IPS-18a (cell line): ENCODE measurements around the gene UBAP1L.

Source experiments
- H3K27ac ChIP-seq: one replicate; pipeline ENCODE4 v1.5.1; 2013; ENCODE audit warnings: low read length
- H3K27me3 ChIP-seq: one replicate; pipeline ENCODE4 v1.6.1; 2013; ENCODE audit warnings: mild to moderate bottlenecking, low read length; ENCODE audit not compliant: control insufficient read depth, insufficient read depth
- H3K36me3 ChIP-seq: one replicate; pipeline ENCODE4 v1.6.1; 2013; ENCODE audit warnings: low read depth, low read length; ENCODE audit not compliant: control insufficient read depth
- H3K4me1 ChIP-seq: one replicate; pipeline ENCODE4 v1.6.1; 2013; ENCODE audit warnings: low read depth, low read length; ENCODE audit not compliant: control insufficient read depth
- H3K4me3 ChIP-seq: one replicate; pipeline ENCODE4 v1.5.1; 2013; ENCODE audit warnings: low read length
- H3K9ac ChIP-seq: one replicate; pipeline ENCODE4 v1.6.1; 2013; ENCODE audit warnings: mild to moderate bottlenecking, low read length, moderate library complexity
- H3K9me3 ChIP-seq: one replicate; pipeline ENCODE4 v1.6.1; 2013; ENCODE audit warnings: low read depth, low read length; ENCODE audit not compliant: control insufficient read depth

The UBAP1L gene

GRCh38 chr15:65068403-65068788, 46.6 kb downstream of the UBAP1L start:
- Histone ChIP-seq H3K9ac (no peak overlapping the region), H3K4me1 (peaks cover 12% of the 10 kb centered on the region), H3K27ac (no peak overlapping the region), H3K4me3 (peak overlapping the region; percentile 64), H3K36me3 (no peaks in the 10 kb centered on the region), H3K27me3 (peaks cover 10% of the 10 kb centered on the region), H3K9me3 (no peaks in the 10 kb centered on the region)

- H3K27me3 ChIP-seq = peaks cover 10% of the 10 kb centered on the region
- H3K4me1 ChIP-seq = peaks cover 12% of the 10 kb centered on the region
- peak within 1 kb of the TSS; percentile 29 for H3K9ac ChIP-seq
- H3K27ac ChIP-seq = no peak within 1 kb of the TSS
- H3K4me3 ChIP-seq = peak within 1 kb of the TSS; percentile 64
- no peaks in the 10 kb centered on the region for H3K36me3 ChIP-seq
- H3K9me3 ChIP-seq = no peaks in the 10 kb centered on the region
Measured at GRCh38 chr15:65067645-65068402, 47.2 kb downstream of the UBAP1L start, which contains the start of gene RASL12. RASL12 (minus strand) TSS chr15:65067991; CDS start chr15:65067835, 156 bp downstream.

GRCh38 chr15:65067317-65067644, 47.7 kb downstream of the UBAP1L start:
- H3K9ac ChIP-seq = peak overlapping the region; percentile 29
- H3K4me1 ChIP-seq = peaks cover 12% of the 10 kb centered on the region
- H3K36me3 ChIP-seq = no peaks in the 10 kb centered on the region
- H3K9me3 ChIP-seq = no peaks in the 10 kb centered on the region
- H3K4me3 ChIP-seq = peak overlapping the region; percentile 64
- no peak overlapping the region for H3K27ac ChIP-seq
- H3K27me3 ChIP-seq = peaks cover 10% of the 10 kb centered on the region

- Histone ChIP-seq H3K27me3 (peaks cover 10% of the 10 kb centered on the region), H3K4me3 (peak overlapping the region; percentile 64), H3K27ac (no peak overlapping the region), H3K4me1 (peaks cover 12% of the 10 kb centered on the region), H3K36me3 (no peaks in the 10 kb centered on the region), H3K9ac (peak overlapping the region; percentile 29), H3K9me3 (no peaks in the 10 kb centered on the region)
Measured at GRCh38 chr15:65066635-65067316, 48.2 kb downstream of the UBAP1L start.

GRCh38 chr15:65066001-65066634, 48.9 kb downstream of the UBAP1L start:
- Histone ChIP-seq H3K27ac (no peak overlapping the region), H3K9ac (no peak overlapping the region), H3K4me1 (peaks cover 12% of the 10 kb centered on the region), H3K4me3 (no peak overlapping the region), H3K9me3 (no peaks in the 10 kb centered on the region), H3K27me3 (peaks cover 10% of the 10 kb centered on the region), H3K36me3 (no peaks in the 10 kb centered on the region)

GRCh38 chr15:65062726-65063125, 52.3 kb downstream of the UBAP1L start:
- Histone ChIP-seq H3K27ac (no peak overlapping the region), H3K4me1 (peaks cover 8% of the 10 kb centered on the region), H3K9me3 (no peaks in the 10 kb centered on the region), H3K27me3 (peaks cover 10% of the 10 kb centered on the region), H3K9ac (no peak overlapping the region), H3K4me3 (no peak overlapping the region), H3K36me3 (no peaks in the 10 kb centered on the region)

GRCh38 chr15:65062061-65062460, 52.9 kb downstream of the UBAP1L start:
- peaks cover 4% of the 10 kb centered on the region for H3K27me3 ChIP-seq
- no peak overlapping the region for H3K4me3 ChIP-seq
- H3K9ac ChIP-seq = no peak overlapping the region
- H3K9me3 ChIP-seq = no peaks in the 10 kb centered on the region
- no peak overlapping the region for H3K27ac ChIP-seq
- H3K36me3 ChIP-seq = no peaks in the 10 kb centered on the region
- H3K4me1 ChIP-seq = peaks cover 6% of the 10 kb centered on the region

GRCh38 chr15:65060641-65061397, 54.2 kb downstream of the UBAP1L start:
- no peaks in the 10 kb centered on the region for H3K27me3 ChIP-seq
- H3K4me1 ChIP-seq = no peaks in the 10 kb centered on the region
- no peak overlapping the region for H3K4me3 ChIP-seq
- no peak overlapping the region for H3K9ac ChIP-seq
- H3K27ac ChIP-seq = no peak overlapping the region
- H3K9me3 ChIP-seq = no peaks in the 10 kb centered on the region
- no peaks in the 10 kb centered on the region for H3K36me3 ChIP-seq

GRCh38 chr15:65059931-65060596, 54.9 kb downstream of the UBAP1L start:
- Histone ChIP-seq H3K4me3 (no peak overlapping the region), H3K9me3 (no peaks in the 10 kb centered on the region), H3K27me3 (no peaks in the 10 kb centered on the region), H3K36me3 (no peaks in the 10 kb centered on the region), H3K27ac (no peak overlapping the region), H3K4me1 (no peaks in the 10 kb centered on the region), H3K9ac (no peak overlapping the region)

GRCh38 chr15:65059369-65059750, 55.6 kb downstream of the UBAP1L start:
- no peak overlapping the region for H3K9ac ChIP-seq
- H3K4me3 ChIP-seq = no peak overlapping the region
- no peaks in the 10 kb centered on the region for H3K9me3 ChIP-seq
- no peaks in the 10 kb centered on the region for H3K4me1 ChIP-seq
- no peaks in the 10 kb centered on the region for H3K36me3 ChIP-seq
- H3K27ac ChIP-seq = no peak overlapping the region
- no peaks in the 10 kb centered on the region for H3K27me3 ChIP-seq
